ENCODE measurements around the gene SLX4.

The SLX4 gene

GRCh38 chr16:3546986-3547682 lies 64.3 kb downstream of the SLX4 start:
- H3K4me2 ChIP-seq (ENCODE audit: low read length) = no peak overlapping the region
- no peaks in the 10 kb centered on the region for H3K9me3 ChIP-seq (ENCODE audit: control insufficient read depth, low read length)
- H3K79me2 ChIP-seq = no peaks in the 10 kb centered on the region
- no peak overlapping the region for H3K9ac ChIP-seq
- H3K27me3 ChIP-seq (ENCODE audit: control insufficient read depth, insufficient read depth, low read length) = no peaks in the 10 kb centered on the region
- no peaks in the 10 kb centered on the region for H3K36me3 ChIP-seq (ENCODE audit: control insufficient read depth, insufficient read depth, low read length)
- no peaks in the 10 kb centered on the region for H3K4me1 ChIP-seq
- H2AFZ ChIP-seq = no peak overlapping the region
- TF ChIP-seq, protein P1, sequence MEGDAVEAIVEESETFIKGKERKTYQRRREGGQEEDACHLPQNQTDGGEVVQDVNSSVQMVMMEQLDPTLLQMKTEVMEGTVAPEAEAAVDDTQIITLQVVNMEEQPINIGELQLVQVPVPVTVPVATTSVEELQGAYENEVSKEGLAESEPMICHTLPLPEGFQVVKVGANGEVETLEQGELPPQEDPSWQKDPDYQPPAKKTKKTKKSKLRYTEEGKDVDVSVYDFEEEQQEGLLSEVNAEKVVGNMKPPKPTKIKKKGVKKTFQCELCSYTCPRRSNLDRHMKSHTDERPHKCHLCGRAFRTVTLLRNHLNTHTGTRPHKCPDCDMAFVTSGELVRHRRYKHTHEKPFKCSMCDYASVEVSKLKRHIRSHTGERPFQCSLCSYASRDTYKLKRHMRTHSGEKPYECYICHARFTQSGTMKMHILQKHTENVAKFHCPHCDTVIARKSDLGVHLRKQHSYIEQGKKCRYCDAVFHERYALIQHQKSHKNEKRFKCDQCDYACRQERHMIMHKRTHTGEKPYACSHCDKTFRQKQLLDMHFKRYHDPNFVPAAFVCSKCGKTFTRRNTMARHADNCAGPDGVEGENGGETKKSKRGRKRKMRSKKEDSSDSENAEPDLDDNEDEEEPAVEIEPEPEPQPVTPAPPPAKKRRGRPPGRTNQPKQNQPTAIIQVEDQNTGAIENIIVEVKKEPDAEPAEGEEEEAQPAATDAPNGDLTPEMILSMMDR (IDR thresholded peaks at IDR 0.05) = no peak
- H3K4me3 ChIP-seq (ENCODE audit: low read depth, low read length) = no peak overlapping the region
- no peak overlapping the region for H3K27ac ChIP-seq

- Histone ChIP-seq H3K4me1 (no peaks in the 10 kb centered on the region), H3K27me3 (ENCODE audit: control insufficient read depth, insufficient read depth, low read length) (no peaks in the 10 kb centered on the region), H3K9me3 (ENCODE audit: control insufficient read depth, low read length) (no peaks in the 10 kb centered on the region), H2AFZ (no peak overlapping the region), H3K4me3 (ENCODE audit: low read depth, low read length) (no peak overlapping the region), H3K4me2 (ENCODE audit: low read length) (no peak overlapping the region), H3K9ac (no peak overlapping the region), H3K36me3 (ENCODE audit: control insufficient read depth, insufficient read depth, low read length) (no peaks in the 10 kb centered on the region), H3K27ac (no peak overlapping the region), H3K79me2 (no peaks in the 10 kb centered on the region)
- TF ChIP-seq, protein P1 (IDR thresholded peaks at IDR 0.05) = no peak
Measured at GRCh38 chr16:3542601-3543373, 68.6 kb downstream of the SLX4 start.

DNA sequence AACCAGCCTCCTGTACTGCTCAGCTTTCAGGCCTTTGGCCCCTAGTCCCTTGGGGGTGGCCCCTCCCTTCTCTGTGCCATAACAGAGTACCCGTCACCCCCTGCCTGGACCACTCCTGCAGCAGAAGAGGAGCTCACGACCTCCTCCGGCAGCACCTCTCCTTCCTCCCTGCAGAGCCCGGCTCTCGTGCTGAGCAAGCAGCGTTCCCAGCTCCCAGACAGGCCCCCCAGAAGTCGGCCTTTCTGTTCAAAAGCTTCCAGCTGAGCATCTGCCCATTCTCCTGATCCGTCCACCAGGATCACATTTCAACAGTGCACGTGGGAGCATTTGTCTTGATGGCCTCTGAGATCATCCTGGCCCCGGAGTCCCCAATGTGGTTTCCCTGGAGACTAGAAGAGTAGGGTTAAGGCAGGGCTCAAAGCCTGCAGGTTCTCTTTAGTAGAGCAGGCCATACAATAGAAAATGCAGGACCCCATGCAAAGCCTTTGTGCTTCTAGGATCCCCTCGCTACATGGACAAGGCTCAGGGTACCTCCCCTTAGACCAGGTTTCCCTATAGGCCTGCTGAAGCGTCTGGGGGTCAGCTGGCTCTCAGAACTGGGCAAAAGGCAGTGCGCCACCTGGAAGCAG lies 69.8 kb downstream of the SLX4 start:
- Histone ChIP-seq H3K4me1 (no peaks in the 10 kb centered on the region), H2AFZ (no peak overlapping the region), H3K79me2 (no peaks in the 10 kb centered on the region), H3K27ac (no peak overlapping the region), H3K4me2 (ENCODE audit: low read length) (no peak overlapping the region), H3K4me3 (ENCODE audit: low read depth, low read length) (no peak overlapping the region), H3K9ac (no peak overlapping the region), H3K36me3 (ENCODE audit: control insufficient read depth, insufficient read depth, low read length) (no peaks in the 10 kb centered on the region), H3K27me3 (ENCODE audit: control insufficient read depth, insufficient read depth, low read length) (no peaks in the 10 kb centered on the region), H3K9me3 (ENCODE audit: control insufficient read depth, low read length) (no peaks in the 10 kb centered on the region)
- TF ChIP-seq, protein P1 (IDR thresholded peaks at IDR 0.05) = no peak

DNA sequence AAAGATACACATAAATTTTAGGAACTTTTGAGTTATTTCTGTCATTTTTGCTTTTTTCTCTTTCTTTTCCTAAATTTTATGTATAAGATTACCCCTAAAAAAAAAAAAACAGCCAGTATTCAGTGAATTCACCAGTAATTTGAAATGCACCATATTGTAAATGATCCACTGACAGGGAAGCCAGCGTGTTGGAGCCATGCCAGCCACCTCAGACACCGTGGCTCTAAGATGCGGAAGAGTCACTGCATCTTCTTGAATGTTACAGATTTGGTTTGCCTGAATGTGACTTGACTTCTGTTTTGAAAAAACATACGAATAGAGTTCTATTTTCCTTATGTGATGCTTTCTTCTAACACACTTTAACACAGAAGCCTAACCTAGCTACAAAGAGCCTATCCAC lies 73.2 kb downstream of the SLX4 start:
- Histone ChIP-seq H3K4me3 (ENCODE audit: low read depth, low read length) (no peak overlapping the region), H3K36me3 (ENCODE audit: control insufficient read depth, insufficient read depth, low read length) (no peaks in the 10 kb centered on the region), H3K9ac (no peak overlapping the region), H3K79me2 (no peaks in the 10 kb centered on the region), H3K27me3 (ENCODE audit: control insufficient read depth, insufficient read depth, low read length) (no peaks in the 10 kb centered on the region), H2AFZ (no peak overlapping the region), H3K4me2 (ENCODE audit: low read length) (no peak overlapping the region), H3K9me3 (ENCODE audit: control insufficient read depth, low read length) (no peaks in the 10 kb centered on the region), H3K4me1 (no peaks in the 10 kb centered on the region), H3K27ac (no peak overlapping the region)
- TF ChIP-seq, protein P1 (IDR thresholded peaks at IDR 0.05) = no peak

All from parathyroid adenoma (tissue), 2 donors.